GM18868 (cell line): ENCODE data around the gene OR10G2.
"Not testable (repeated sequence)": the region's sequence is repeated elsewhere in the genome, so short reads cannot be mapped to it uniquely, and the experiment has no call there.

ENCODE experiments used
- ATAC-seq: cut with Tn5 transposase; IDR thresholded peaks from one replicate; pipeline ENCODE4 v1.9.1; 2021; ENCODE audit warnings: mild to moderate bottlenecking, moderate library complexity; ENCODE audit not compliant: unreplicated experiment

The OR10G2 gene

GRCh38 chr14:21634840-21635239 is at the start of gene OR10G2:
Gene OR10G2, minus strand, starts transcription at chr14:21634940. Its CDS starts 98 bp downstream, at chr14:21634842.
- no peak for ATAC-seq

GRCh38 chr14:21680072-21680471 is 45.3 kb upstream of the OR10G2 start:
- ATAC-seq = no peak

- no peak for ATAC-seq
Observed at GRCh38 chr14:21675566-21675965, 40.8 kb upstream of the OR10G2 start.

GRCh38 chr14:21673718-21674117 is 39.0 kb upstream of the OR10G2 start, which contains the start of gene OR4E1:
Gene OR4E1, minus strand, starts transcription at chr14:21673818. Its CDS starts 2,883 bp downstream, at chr14:21670935.
- no peak for ATAC-seq

GRCh38 chr14:21672116-21672515 is 37.4 kb upstream of the OR10G2 start:
- no peak for ATAC-seq

- ATAC-seq = no peak
Observed at GRCh38 chr14:21671371-21671770, 36.6 kb upstream of the OR10G2 start.

- no peak for ATAC-seq
Observed at GRCh38 chr14:21669284-21669683, 34.5 kb upstream of the OR10G2 start.

GRCh38 chr14:21668377-21668776 is 33.6 kb upstream of the OR10G2 start:
- ATAC-seq = no peak

GRCh38 chr14:21656980-21657379 is 22.2 kb upstream of the OR10G2 start:
- ATAC-seq = no peak

- ATAC-seq = no peak
Observed at GRCh38 chr14:21654215-21654614, 19.5 kb upstream of the OR10G2 start.

GRCh38 chr14:21653331-21653885 is 18.7 kb upstream of the OR10G2 start, which contains the start of gene OR4E2:
Gene OR4E2, plus strand, starts transcription at chr14:21653835. Its CDS starts 11,248 bp downstream, at chr14:21665083.
- ATAC-seq = no peak

GRCh38 chr14:21652209-21652808 is 17.6 kb upstream of the OR10G2 start:
- ATAC-seq = no peak

- ATAC-seq = no peak
Observed at GRCh38 chr14:21647380-21647779, 12.6 kb upstream of the OR10G2 start.

GRCh38 chr14:21643407-21643806 is 8.7 kb upstream of the OR10G2 start:
- ATAC-seq = no peak

- ATAC-seq = no peak
Observed at GRCh38 chr14:21642683-21643082, 7.9 kb upstream of the OR10G2 start.

- peak; percentile 90 for ATAC-seq
Observed at GRCh38 chr14:21631084-21631483, 3.7 kb downstream of the OR10G2 start.

- not testable (repeated sequence) for ATAC-seq
Observed at GRCh38 chr14:21630503-21630902, 4.2 kb downstream of the OR10G2 start.

GRCh38 chr14:21626491-21627230 is 8.1 kb downstream of the OR10G2 start:
- no peak for ATAC-seq

- no peak for ATAC-seq
Observed at GRCh38 chr14:21617614-21618013, 17.1 kb downstream of the OR10G2 start.

GRCh38 chr14:21614240-21614639 is 20.5 kb downstream of the OR10G2 start:
- no peak for ATAC-seq

- ATAC-seq = peak; percentile 63
Observed at GRCh38 chr14:21612324-21612723, 22.4 kb downstream of the OR10G2 start.

- ATAC-seq = not testable (repeated sequence)
Observed at GRCh38 chr14:21602181-21602580, 32.6 kb downstream of the OR10G2 start.
